Liver (tissue), 9 donors: Measurements from ENCODE around the gene RNF144A. TPM values are rescaled to one million over a fixed set of nuclear protein-coding genes. Genes with fewer than 3 reads are reported as not detected.

Source experiments
- DNase-seq: peaks from one replicate; pipeline ENCODE4 v3.0.0-alpha.2; 2017; ENCODE audit warnings: low spot score
- H3K27ac ChIP-seq, 2 donors: one replicate each; pipeline ENCODE4 v1.7.0; 2013; ENCODE audit warnings: inconsistent platforms in 2 of 2, low read length in 2 of 2, control low read depth in 1 of 2, low read depth in 1 of 2, mild to moderate bottlenecking in 1 of 2
- H3K27me3 ChIP-seq, 4 donors: one replicate each; pipeline versions ENCODE4 v1.6.1 to v1.7.0; 2013; ENCODE audit warnings: low read length in 3 of 4, inconsistent platforms in 1 of 4, mild to moderate bottlenecking in 1 of 4, moderate library complexity in 1 of 4; ENCODE audit not compliant: control insufficient read depth in 4 of 4, insufficient read depth in 4 of 4
- H3K36me3 ChIP-seq, 4 donors: one replicate each; pipeline versions ENCODE4 v1.6.1 to v1.7.0; 2013; ENCODE audit warnings: low read length in 3 of 4, mild to moderate bottlenecking in 3 of 4, low read depth in 1 of 4, moderate library complexity in 1 of 4; ENCODE audit not compliant: control insufficient read depth in 4 of 4, insufficient read depth in 3 of 4
- H3K4me1 ChIP-seq, 4 donors: one replicate each; pipeline versions ENCODE4 v1.6.1 to v1.7.0; 2013; ENCODE audit warnings: low read length in 3 of 4, mild to moderate bottlenecking in 3 of 4, moderate library complexity in 1 of 4; ENCODE audit not compliant: control insufficient read depth in 4 of 4, insufficient read depth in 4 of 4
- H3K4me3 ChIP-seq, 3 donors: one replicate each; pipeline versions ENCODE4 v1.6.1 to v1.7.0; 2013; ENCODE audit warnings: low read length in 3 of 3, control low read depth in 1 of 3, low read depth in 1 of 3, mild to moderate bottlenecking in 1 of 3
- H3K9ac ChIP-seq, 2 donors: one replicate each; pipeline ENCODE4 v1.7.0; 2013; ENCODE audit warnings: low read length in 2 of 2, mild to moderate bottlenecking in 2 of 2, moderate library complexity in 2 of 2, control low read depth in 1 of 2, low read depth in 1 of 2
- H3K9me3 ChIP-seq, 4 donors: one replicate each; pipeline versions ENCODE4 v1.6.1 to v1.7.0; 2013; ENCODE audit warnings: low read length in 3 of 4; ENCODE audit not compliant: control insufficient read depth in 4 of 4
- ATF3 ChIP-seq: IDR thresholded peaks from 2 replicates; pipeline ENCODE4 v1.6.1; 2016; ENCODE audit warnings: antibody characterized with exemption
- EGR1 ChIP-seq, 2 donors: IDR thresholded peaks; 2 replicates each; pipeline ENCODE4 v1.6.1; 2016 to 2018; ENCODE audit warnings: antibody characterized with exemption in 2 of 2, low read depth in 2 of 2
- FOXA1 ChIP-seq: IDR thresholded peaks from 2 replicates; pipeline ENCODE4 v1.6.1; 2016; ENCODE audit warnings: antibody characterized with exemption
- FOXA2 ChIP-seq: IDR thresholded peaks from 2 replicates; pipeline ENCODE4 v1.6.1; 2016; ENCODE audit warnings: antibody characterized with exemption
- GABPA ChIP-seq, 2 donors: IDR thresholded peaks in 1 of 2; conservative IDR thresholded peaks in 1 of 2; 2 replicates each; pipeline ENCODE4 v1.6.1; 2016; ENCODE audit warnings: antibody characterized with exemption in 2 of 2, mild to moderate bottlenecking in 1 of 2, moderate library complexity in 1 of 2
- HNF4A ChIP-seq, 2 donors: conservative IDR thresholded peaks; 2 replicates each; pipeline ENCODE4 v1.6.1; 2016; ENCODE audit warnings: antibody characterized with exemption in 2 of 2, mild to moderate bottlenecking in 2 of 2
- HNF4G ChIP-seq: IDR thresholded peaks from 2 replicates; pipeline ENCODE4 v1.6.1; 2016; ENCODE audit warnings: antibody characterized with exemption
- JUND ChIP-seq, 2 donors: IDR thresholded peaks; 2 replicates each; pipeline ENCODE4 v1.6.1; 2016; ENCODE audit warnings: antibody characterized with exemption in 2 of 2
- MAX ChIP-seq: IDR thresholded peaks from 2 replicates; pipeline ENCODE4 v1.6.1; 2016; ENCODE audit warnings: antibody characterized with exemption
- NR2F2 ChIP-seq: IDR thresholded peaks from 2 replicates; pipeline ENCODE4 v1.6.1; 2016; ENCODE audit warnings: antibody characterized with exemption
- RXRA ChIP-seq, 2 donors: IDR thresholded peaks; 2 replicates each; pipeline ENCODE4 v1.6.1; 2017 to 2018; ENCODE audit warnings: antibody characterized with exemption in 2 of 2, mild to moderate bottlenecking in 1 of 2
- SP1 ChIP-seq: IDR thresholded peaks from 2 replicates; pipeline ENCODE4 v1.6.1; 2018; ENCODE audit warnings: antibody characterized with exemption, mild to moderate bottlenecking
- TAF1 ChIP-seq: conservative IDR thresholded peaks from 2 replicates; pipeline ENCODE4 v1.6.1; 2016; ENCODE audit warnings: antibody characterized with exemption, mild to moderate bottlenecking
- YY1 ChIP-seq: IDR thresholded peaks from 2 replicates; pipeline ENCODE4 v1.6.1; 2016; ENCODE audit warnings: antibody characterized with exemption, mild to moderate bottlenecking
- WGBS: extraction: QIAGEN DNeasy Blood & Tissue Kit; methylation state at CpG from one replicate; pipeline ENCODE4 v1.1.7; 2013; 5-methylcytosine and 5-hydroxymethylcytosine counted together
- polyA plus RNA-seq, 2 donors: library from polyadenylated mRNA; stranded (reverse) in 1 of 2; unstranded in 1 of 2; fragments of 200-250 nt in 1 of 2; fragments of >200 nt in 1 of 2; fragmentation: Nextera tagmentation in 1 of 2; extraction: Ambion mirVana in 1 of 2; gene quantifications; one replicate each; pipeline versions ENCODE4 v1.2.1 to v1.2.3, GENCODE V29; 2013 to 2015
- total RNA-seq, 2 donors: library from RNA; depleted of rRNA; stranded (reverse); fragments of >200 nt; gene quantifications; one replicate each; pipeline ENCODE4 v1.2.3, GENCODE V29; 2014
- TF ChIP-seq, protein P1 (sequence below): IDR thresholded peaks from 2 replicates; pipeline ENCODE4 v1.6.1; 2016; ENCODE audit warnings: antibody characterized with exemption
- TF ChIP-seq, protein P2 (sequence below): fragments of 150-350 bp; IDR thresholded peaks from 2 replicates; pipeline ENCODE4 v1.5.1; 2017; ENCODE audit warnings: improper control_type of control experiment, low read depth, low read length; ENCODE audit not compliant: missing input control
- donor health status: healthy.
- donor health status: healthy.
- donor health status: healthy.
- donor health status: healthy.
- donor health status: healthy.

RNF144A gene
- total and polyA plus RNA-seq, 4 donors: 1.0 to 10.4 (median 2.3) TPM

- Histone ChIP-seq H3K4me1 (no peaks in the 10 kb centered on the region), H3K27me3 (no peaks in the 10 kb centered on the region), H3K9ac (no peak overlapping the region), H3K9me3 (no peaks in the 10 kb centered on the region), H3K27ac (no peak overlapping the region), H3K4me3 (no peak overlapping the region), H3K36me3 (no peaks in the 10 kb centered on the region)
- WGBS: 84% methylated on average over 3 of the region's 3 CpGs
- DNase-seq: no peak
- TF ChIP-seq HNF4G (no peak), NR2F2 (no peak), YY1 (no peak), MAX (no peak)
Measured at GRCh38 chr2:7052404-7052803, 135.2 kb downstream of the RNF144A start.

DNA sequence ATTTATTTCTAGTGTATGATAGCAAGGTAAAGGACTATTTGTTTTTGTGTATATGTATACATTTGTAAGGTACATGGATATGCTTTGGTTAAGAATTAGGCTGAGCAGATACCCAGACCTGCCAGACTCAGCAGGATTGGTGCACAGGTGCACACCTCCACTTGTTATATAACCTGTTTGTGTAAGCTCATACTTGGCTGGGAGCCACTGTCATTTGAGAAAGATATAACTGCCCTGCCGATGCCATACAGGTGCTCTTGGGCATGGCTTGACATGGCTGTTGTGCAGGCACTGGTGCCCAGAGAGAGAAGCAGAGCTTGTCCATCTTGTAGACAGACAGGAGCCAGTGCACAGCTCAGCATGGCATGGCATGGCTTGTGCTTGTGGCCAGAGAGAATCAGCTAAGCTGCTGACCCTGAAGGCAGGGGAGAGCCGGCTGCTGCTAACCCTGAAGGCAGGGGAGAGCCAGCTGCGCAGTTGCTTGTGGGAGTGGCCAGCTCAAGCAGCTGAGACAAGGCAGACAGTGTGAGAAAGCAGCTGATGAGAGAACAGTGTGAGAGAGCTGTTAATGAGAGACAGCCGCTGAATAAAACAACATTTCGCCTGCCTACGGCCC lies 136.5 kb downstream of the RNF144A start:
- TF ChIP-seq TAF1 (no peak), JUND (IDR thresholded peaks at IDR 0.05) (no peak), HNF4A (conservative IDR thresholded peaks at IDR 0.05) (no peak), HNF4G (no peak), ATF3 (no peak), SP1 (no peak), RXRA (IDR thresholded peaks at IDR 0.05) (no peak), MAX (no peak), GABPA (IDR thresholded peaks at IDR 0.05 in 1 of 2, conservative IDR thresholded peaks at IDR 0.05 in 1 of 2) (no peak)
- TF ChIP-seq, protein P1, sequence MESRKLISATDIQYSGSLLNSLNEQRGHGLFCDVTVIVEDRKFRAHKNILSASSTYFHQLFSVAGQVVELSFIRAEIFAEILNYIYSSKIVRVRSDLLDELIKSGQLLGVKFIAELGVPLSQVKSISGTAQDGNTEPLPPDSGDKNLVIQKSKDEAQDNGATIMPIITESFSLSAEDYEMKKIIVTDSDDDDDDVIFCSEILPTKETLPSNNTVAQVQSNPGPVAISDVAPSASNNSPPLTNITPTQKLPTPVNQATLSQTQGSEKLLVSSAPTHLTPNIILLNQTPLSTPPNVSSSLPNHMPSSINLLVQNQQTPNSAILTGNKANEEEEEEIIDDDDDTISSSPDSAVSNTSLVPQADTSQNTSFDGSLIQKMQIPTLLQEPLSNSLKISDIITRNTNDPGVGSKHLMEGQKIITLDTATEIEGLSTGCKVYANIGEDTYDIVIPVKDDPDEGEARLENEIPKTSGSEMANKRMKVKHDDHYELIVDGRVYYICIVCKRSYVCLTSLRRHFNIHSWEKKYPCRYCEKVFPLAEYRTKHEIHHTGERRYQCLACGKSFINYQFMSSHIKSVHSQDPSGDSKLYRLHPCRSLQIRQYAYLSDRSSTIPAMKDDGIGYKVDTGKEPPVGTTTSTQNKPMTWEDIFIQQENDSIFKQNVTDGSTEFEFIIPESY: no peak
- TF ChIP-seq, protein P2, sequence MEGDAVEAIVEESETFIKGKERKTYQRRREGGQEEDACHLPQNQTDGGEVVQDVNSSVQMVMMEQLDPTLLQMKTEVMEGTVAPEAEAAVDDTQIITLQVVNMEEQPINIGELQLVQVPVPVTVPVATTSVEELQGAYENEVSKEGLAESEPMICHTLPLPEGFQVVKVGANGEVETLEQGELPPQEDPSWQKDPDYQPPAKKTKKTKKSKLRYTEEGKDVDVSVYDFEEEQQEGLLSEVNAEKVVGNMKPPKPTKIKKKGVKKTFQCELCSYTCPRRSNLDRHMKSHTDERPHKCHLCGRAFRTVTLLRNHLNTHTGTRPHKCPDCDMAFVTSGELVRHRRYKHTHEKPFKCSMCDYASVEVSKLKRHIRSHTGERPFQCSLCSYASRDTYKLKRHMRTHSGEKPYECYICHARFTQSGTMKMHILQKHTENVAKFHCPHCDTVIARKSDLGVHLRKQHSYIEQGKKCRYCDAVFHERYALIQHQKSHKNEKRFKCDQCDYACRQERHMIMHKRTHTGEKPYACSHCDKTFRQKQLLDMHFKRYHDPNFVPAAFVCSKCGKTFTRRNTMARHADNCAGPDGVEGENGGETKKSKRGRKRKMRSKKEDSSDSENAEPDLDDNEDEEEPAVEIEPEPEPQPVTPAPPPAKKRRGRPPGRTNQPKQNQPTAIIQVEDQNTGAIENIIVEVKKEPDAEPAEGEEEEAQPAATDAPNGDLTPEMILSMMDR: no peak
- Histone ChIP-seq H3K27me3 (no peaks in the 10 kb centered on the region), H3K9me3 (no peaks in the 10 kb centered on the region), H3K36me3 (no peaks in the 10 kb centered on the region), H3K9ac (no peak overlapping the region), H3K4me1 (no peaks in the 10 kb centered on the region), H3K4me3 (no peak overlapping the region), H3K27ac (no peak overlapping the region)
- 77% methylated on average over 6 of the region's 6 CpGs for WGBS
- no peak for DNase-seq

DNA sequence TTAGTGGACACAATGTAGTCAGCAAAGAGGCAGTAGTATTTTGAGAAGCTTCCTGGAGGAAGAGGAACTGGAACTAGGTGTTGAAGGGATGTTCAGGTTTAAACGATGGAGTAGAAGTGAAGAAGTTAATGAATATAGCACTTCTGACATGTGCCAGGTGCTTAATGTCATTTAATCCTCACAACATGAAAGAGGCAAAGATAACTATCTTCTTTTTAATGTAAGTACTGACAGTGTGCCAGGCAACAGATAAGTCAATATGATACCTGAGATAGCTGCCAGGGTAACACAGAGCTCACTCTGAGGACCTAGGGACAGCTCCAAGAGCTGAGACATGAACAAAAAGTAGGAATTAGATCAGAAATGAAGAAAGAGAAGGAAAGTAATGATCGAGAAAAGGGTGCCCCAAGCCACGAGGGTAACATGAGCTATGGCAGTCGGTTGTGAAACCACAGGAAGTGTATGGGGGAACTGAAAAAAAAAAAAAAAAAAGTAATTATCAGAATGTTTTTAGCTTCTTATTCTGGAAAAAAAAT lies 140.7 kb downstream of the RNF144A start:
- Histone ChIP-seq H3K27ac (no peak overlapping the region), H3K36me3 (no peaks in the 10 kb centered on the region), H3K27me3 (no peaks in the 10 kb centered on the region), H3K9ac (no peak overlapping the region), H3K4me3 (no peak overlapping the region), H3K4me1 (no peaks in the 10 kb centered on the region), H3K9me3 (no peaks in the 10 kb centered on the region)
- 59% methylated on average over 4 of the region's 4 CpGs for WGBS
- no peak for TF ChIP-seq HNF4A (conservative IDR thresholded peaks at IDR 0.05)
- TF ChIP-seq EGR1 (IDR thresholded peaks at IDR 0.05; ENCODE audit: low read depth in 2 of 2): no peak
- TF ChIP-seq ATF3: no peak
- no peak for TF ChIP-seq SP1
- TF ChIP-seq TAF1: no peak
- no peak for TF ChIP-seq JUND (IDR thresholded peaks at IDR 0.05)
- TF ChIP-seq FOXA1: no peak
- no peak for TF ChIP-seq YY1
- TF ChIP-seq FOXA2: no peak
- DNase-seq: no peak
